HUES48 (cell line): ENCODE measurements around the gene CAPNS2.
"Not testable (repeated sequence)": the region's sequence is repeated elsewhere in the genome, so short reads cannot be mapped to it uniquely, and the experiment has no call there.

Experiments used
- H3K27ac ChIP-seq: one replicate; pipeline ENCODE4 v1.7.0; 2013; ENCODE audit warnings: low read depth, low read length, inconsistent platforms
- H3K27me3 ChIP-seq: 2 replicates; pipeline ENCODE4 v1.6.1; 2013; ENCODE audit warnings: mild to moderate bottlenecking, low read length; ENCODE audit not compliant: control insufficient read depth, insufficient read depth
- H3K36me3 ChIP-seq: 2 replicates; pipeline ENCODE4 v1.6.1; 2013; ENCODE audit warnings: low read length; ENCODE audit not compliant: control insufficient read depth, insufficient read depth
- H3K4me1 ChIP-seq: 2 replicates; pipeline ENCODE4 v1.6.1; 2013; ENCODE audit warnings: mild to moderate bottlenecking, low read length; ENCODE audit not compliant: control insufficient read depth, insufficient read depth
- H3K4me3 ChIP-seq: 2 replicates; pipeline ENCODE4 v1.5.1; 2013; ENCODE audit warnings: mild to moderate bottlenecking, low read depth, low read length
- H3K9ac ChIP-seq: 2 replicates; pipeline ENCODE4 v1.6.1; 2013; ENCODE audit warnings: mild to moderate bottlenecking, low read depth, low read length, moderate library complexity
- H3K9me3 ChIP-seq: 2 replicates; pipeline ENCODE4 v1.6.1; 2013; ENCODE audit warnings: low read length; ENCODE audit not compliant: control insufficient read depth, insufficient read depth

Gene CAPNS2

DNA sequence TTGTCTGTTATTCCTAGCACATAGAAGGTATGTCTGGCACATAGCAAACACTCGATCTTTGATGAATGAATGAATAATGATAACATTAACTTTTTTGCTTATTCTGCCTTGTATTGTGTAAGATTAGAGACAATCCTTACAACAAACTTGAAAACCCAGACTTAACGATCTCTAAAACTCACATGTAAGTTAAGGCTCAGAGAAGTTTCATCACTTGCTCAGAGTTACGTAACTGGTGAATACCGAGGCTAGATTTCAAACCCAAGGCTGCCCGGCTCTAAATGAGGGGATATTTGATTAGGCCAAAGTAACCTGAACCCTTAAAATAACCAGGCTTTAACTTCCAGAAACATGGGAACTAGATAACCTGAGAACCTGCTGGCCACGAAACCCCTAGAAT is 22.3 kb downstream of the CAPNS2 start:
- Histone ChIP-seq H3K4me1 (no peaks in the 10 kb centered on the region), H3K36me3 (no peaks in the 10 kb centered on the region), H3K9ac (no peak overlapping the region)

GRCh38 chr16:55592306-55592705 is 25.8 kb downstream of the CAPNS2 start:
- Histone ChIP-seq H3K27ac (no peak overlapping the region), H3K9ac (no peak overlapping the region), H3K27me3 (no peaks in the 10 kb centered on the region), H3K9me3 (no peaks in the 10 kb centered on the region), H3K4me1 (no peaks in the 10 kb centered on the region), H3K36me3 (no peaks in the 10 kb centered on the region), H3K4me3 (no peak overlapping the region)

More for the DNA sequence above, 22.3 kb downstream of the CAPNS2 start:
- H3K27me3 ChIP-seq, result no peaks in the 10 kb centered on the region
- H3K9me3 ChIP-seq, result no peaks in the 10 kb centered on the region
- no peak overlapping the region for H3K27ac ChIP-seq
- H3K4me3 ChIP-seq, result no peak overlapping the region

DNA sequence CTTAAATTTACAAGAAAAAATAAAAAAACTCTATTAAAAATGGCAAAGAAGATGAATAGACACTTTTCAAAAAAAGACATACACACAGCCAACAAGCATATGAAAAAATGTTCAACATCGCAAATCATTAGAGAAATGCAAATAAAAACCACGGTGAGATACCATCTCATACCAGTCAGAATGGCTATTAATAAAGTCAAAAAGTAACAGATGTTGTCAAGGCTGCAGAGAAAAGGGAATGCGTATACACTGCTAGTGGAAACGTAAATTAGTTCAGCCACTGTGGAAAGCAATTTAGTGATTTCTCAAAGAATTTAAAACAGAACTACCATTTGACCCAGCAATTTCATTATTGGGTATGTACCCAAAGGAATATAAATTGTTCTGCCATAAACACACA is 31.4 kb downstream of the CAPNS2 start:
- Histone ChIP-seq H3K9me3 (no peaks in the 10 kb centered on the region), H3K9ac (no peak overlapping the region), H3K27ac (no peak overlapping the region), H3K27me3 (no peaks in the 10 kb centered on the region), H3K4me3 (no peak overlapping the region), H3K4me1 (no peaks in the 10 kb centered on the region), H3K36me3 (no peaks in the 10 kb centered on the region)

DNA sequence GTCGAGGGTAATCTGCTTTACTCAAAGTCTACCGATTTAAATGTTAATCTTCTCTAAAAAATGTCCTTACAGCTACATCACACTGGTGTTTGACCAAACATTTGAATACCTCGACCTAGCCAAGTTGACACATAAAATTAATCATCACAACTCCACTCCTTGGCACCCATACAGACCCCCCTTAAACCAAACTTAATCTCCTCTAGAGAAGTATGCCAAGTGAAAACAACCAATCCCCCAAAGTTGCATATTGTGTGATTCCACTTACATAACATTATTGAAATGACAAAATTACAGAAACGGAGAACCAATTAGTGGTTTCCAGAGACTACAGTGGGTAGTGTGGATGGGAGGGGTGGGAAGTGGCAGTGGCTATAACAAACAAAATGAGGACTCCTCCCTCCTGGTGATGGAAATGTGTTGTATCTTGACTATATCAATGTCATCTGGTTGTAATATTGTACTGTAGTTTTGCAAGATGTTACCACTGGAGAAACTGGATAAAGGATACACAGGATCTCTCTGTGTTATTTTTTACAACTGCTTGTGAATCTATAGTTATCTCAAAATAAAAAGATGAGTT is 39.4 kb downstream of the CAPNS2 start:
- H3K9ac ChIP-seq, result no peak overlapping the region
- H3K4me1 ChIP-seq, result no peaks in the 10 kb centered on the region
- no peak overlapping the region for H3K4me3 ChIP-seq
- H3K27me3 ChIP-seq, result no peaks in the 10 kb centered on the region
- no peak overlapping the region for H3K27ac ChIP-seq
- no peaks in the 10 kb centered on the region for H3K9me3 ChIP-seq
- H3K36me3 ChIP-seq, result no peaks in the 10 kb centered on the region

- Histone ChIP-seq H3K27me3 (no peaks in the 10 kb centered on the region), H3K36me3 (no peaks in the 10 kb centered on the region), H3K27ac (no peak overlapping the region), H3K9me3 (peaks cover 13% of the 10 kb centered on the region; the same call in 1 of the 2 replicates), H3K9ac (no peak overlapping the region), H3K4me1 (no peaks in the 10 kb centered on the region), H3K4me3 (no peak overlapping the region)
Observed at GRCh38 chr16:55613613-55614335, 47.3 kb downstream of the CAPNS2 start.

DNA sequence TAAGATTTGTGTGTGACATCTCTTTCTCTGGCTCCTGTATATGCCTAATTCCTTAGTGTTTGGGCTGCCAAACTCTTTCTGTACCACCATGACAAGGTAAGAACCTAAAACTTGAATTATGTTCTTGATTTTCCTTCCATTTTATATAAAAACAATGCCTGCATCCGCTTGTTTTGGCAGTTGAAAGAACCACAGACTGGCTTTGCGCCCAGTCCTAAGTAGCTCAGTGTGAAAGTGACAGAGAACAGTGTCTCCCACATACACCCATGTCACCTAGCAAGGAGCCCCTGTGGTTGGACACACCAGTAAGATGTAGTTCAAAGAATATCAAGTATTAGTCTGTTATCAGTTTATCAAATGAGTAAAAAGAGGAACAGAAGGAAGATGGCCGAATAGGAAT is 48.6 kb downstream of the CAPNS2 start:
- Histone ChIP-seq H3K9ac (no peak overlapping the region), H3K36me3 (no peaks in the 10 kb centered on the region), H3K9me3 (peaks cover 13% of the 10 kb centered on the region; the same call in 1 of the 2 replicates), H3K4me1 (no peaks in the 10 kb centered on the region), H3K4me3 (no peak overlapping the region), H3K27me3 (no peaks in the 10 kb centered on the region), H3K27ac (no peak overlapping the region)

- H3K4me3 ChIP-seq, H3K36me3 ChIP-seq, H3K4me1 ChIP-seq, H3K27me3 ChIP-seq, H3K27ac ChIP-seq, H3K9ac ChIP-seq: not testable (repeated sequence)
- H3K9me3 ChIP-seq, result peaks cover 13% of the 10 kb centered on the region; the same call in 1 of the 2 replicates
Observed at GRCh38 chr16:55615670-55616069, 49.2 kb downstream of the CAPNS2 start.
